Ascending aorta (tissue), 2 donors: Measurements from ENCODE around the gene PTCHD1. TPM values are rescaled to one million over a fixed set of nuclear protein-coding genes. Genes with fewer than 3 reads are reported as not detected.
A peak's percentile ranks its signal among the peaks of the same experiment; 100 is the strongest.

Experiments
- DNase-seq, 2 donors: peaks; one replicate each; pipeline ENCODE4 v3.0.0-alpha.2; 2019; ENCODE audit warnings: low spot score in 2 of 2
- H3K27ac ChIP-seq, 2 donors: fragments of 200-600 bp; sonication (generic); one replicate each; pipeline ENCODE4 v1.5.1; 2016 to 2017; ENCODE audit warnings: mild to moderate bottlenecking in 1 of 2
- H3K27me3 ChIP-seq: fragments of 200-600 bp; sonication (generic); one replicate; pipeline ENCODE4 v1.5.1; 2017
- H3K36me3 ChIP-seq, 2 donors: fragments of 200-600 bp; sonication (generic); one replicate each; pipeline ENCODE4 v1.5.1; 2016
- H3K4me1 ChIP-seq, 2 donors: fragments of 200-600 bp; sonication (generic); one replicate each; pipeline ENCODE4 v1.5.1; 2016 to 2017; ENCODE audit warnings: mild to moderate bottlenecking in 1 of 2
- H3K4me3 ChIP-seq, 2 donors: fragments of 200-600 bp; sonication (generic); one replicate each; pipeline ENCODE4 v1.5.1; 2016 to 2017; ENCODE audit warnings: mild to moderate bottlenecking in 1 of 2
- H3K9me3 ChIP-seq, 2 donors: fragments of 200-600 bp; sonication (generic); one replicate each; pipeline ENCODE4 v1.5.1; 2016
- CTCF ChIP-seq, 3 experiments: fragments of 200-600 bp in 2 of 3; fragments of 450-650 bp in 1 of 3; sonication (generic) in 2 of 3; IDR thresholded peaks; one replicate each; pipeline ENCODE4 v1.5.1; 2016 to 2019; ENCODE audit warnings: antibody characterized with exemption in 3 of 3, mild to moderate bottlenecking in 1 of 3, moderate library complexity in 1 of 3
- intact Hi-C: fragments of 100-400 bp; cut with DNase I; formaldehyde crosslinking; loops from one replicate; pipeline ENCODE4 v1.15.1; 2023
- total RNA-seq: library from RNA; depleted of rRNA; stranded (reverse); fragments of >200 nt; gene quantifications from one replicate; pipeline ENCODE4 v1.1.0, GENCODE V29; 2016

Gene PTCHD1
- total RNA-seq: 2.8 TPM

- peak within 1 kb of the TSS; percentile 45 to 52 for H3K4me3 ChIP-seq
- no peaks in the 10 kb centered on the region for H3K36me3 ChIP-seq
- no peaks in the 10 kb centered on the region for H3K9me3 ChIP-seq
- peaks cover 0 to 2% of the 10 kb centered on the region in 2 donors for H3K4me1 ChIP-seq
- H3K27me3 ChIP-seq: peaks cover 8% of the 10 kb centered on the region
- intact Hi-C loops: loop anchor here (10.0 kb wide), 1 partner anchor 210 kb away; no protein-coding TSS in a partner anchor
- TF ChIP-seq CTCF (IDR thresholded peaks at IDR 0.05): no peak
- H3K27ac ChIP-seq: no peak within 1 kb of the TSS
- no peak for DNase-seq
These were observed at the start of gene PTCHD1 for GRCh38 chrX:23334848-23335599. Gene PTCHD1 (plus strand): TSS chrX:23334849. CDS start chrX:23334876, 27 bp downstream.

- no peaks in the 10 kb centered on the region for H3K4me1 ChIP-seq
- H3K36me3 ChIP-seq: no peaks in the 10 kb centered on the region
These were observed 47.9 kb upstream of the PTCHD1 start for GRCh38 chrX:23286731-23287130.

GRCh38 chrX:23287191-23287725, 47.4 kb upstream of the PTCHD1 start:
- H3K27me3 ChIP-seq: no peaks in the 10 kb centered on the region
- H3K4me3 ChIP-seq: no peak overlapping the region
- no peaks in the 10 kb centered on the region for H3K9me3 ChIP-seq
- no peak for TF ChIP-seq CTCF (IDR thresholded peaks at IDR 0.05)
- H3K27ac ChIP-seq: no peak overlapping the region
- intact Hi-C loops: no loop called here
- no peaks in the 10 kb centered on the region for H3K36me3 ChIP-seq
- no peak for DNase-seq
- no peaks in the 10 kb centered on the region for H3K4me1 ChIP-seq

More at GRCh38 chrX:23286731-23287130, 47.9 kb upstream of the PTCHD1 start:
- no peak overlapping the region for H3K4me3 ChIP-seq
- DNase-seq: no peak
- H3K9me3 ChIP-seq: no peaks in the 10 kb centered on the region
- H3K27me3 ChIP-seq: no peaks in the 10 kb centered on the region
- H3K27ac ChIP-seq: no peak overlapping the region
- intact Hi-C loops: no loop called here
- TF ChIP-seq CTCF (IDR thresholded peaks at IDR 0.05): no peak

- TF ChIP-seq CTCF (IDR thresholded peaks at IDR 0.05): no peak
- Histone ChIP-seq H3K4me3 (no peak overlapping the region), H3K27me3 (no peaks in the 10 kb centered on the region), H3K27ac (no peak overlapping the region), H3K36me3 (no peaks in the 10 kb centered on the region), H3K9me3 (no peaks in the 10 kb centered on the region), H3K4me1 (no peaks in the 10 kb centered on the region)
- no peak for DNase-seq
- intact Hi-C loops: no loop called here
These were observed 42.2 kb upstream of the PTCHD1 start for GRCh38 chrX:23292354-23292987.

- no peak overlapping the region for H3K4me3 ChIP-seq
- H3K27ac ChIP-seq: no peak overlapping the region
- TF ChIP-seq CTCF (IDR thresholded peaks at IDR 0.05): no peak
- H3K4me1 ChIP-seq: no peaks in the 10 kb centered on the region
- H3K36me3 ChIP-seq: no peaks in the 10 kb centered on the region
- H3K27me3 ChIP-seq: no peaks in the 10 kb centered on the region
- no peaks in the 10 kb centered on the region for H3K9me3 ChIP-seq
- intact Hi-C loops: no loop called here
- DNase-seq: no peak
These were observed 41.5 kb upstream of the PTCHD1 start for GRCh38 chrX:23292988-23293651.
